PC-3 (cell line): Measurements from ENCODE around the gene PCBP2. TPM values are rescaled to one million over a fixed set of nuclear protein-coding genes. Genes with fewer than 3 reads are reported as not detected.
A peak's percentile ranks its signal among the peaks of the same experiment; 100 is the strongest.
"Not testable (repeated sequence)": the region's sequence is repeated elsewhere in the genome, so short reads cannot be mapped to it uniquely, and the experiment has no call there.

ENCODE experiments used
- ATAC-seq: fragments of 200-7000 bp; cut with Tn5 transposase; 2 replicates; pipeline ENCODE4 v1.9.1; 2020; ENCODE audit warnings: mild to moderate bottlenecking, moderate library complexity
- BruUV-seq: library from RNA; stranded (reverse); fragments of 400-500 nt; replicated peaks from 2 replicates; lab custom pipeline; 2021; lab: Mats Ljungman, UMichigan
- CTCF ChIA-PET: fragments of 300-600 bp; sonication (Branson Sonifier 250); formaldehyde crosslinking; loops from one replicate; lab custom pipeline; 2022; ENCODE audit warnings: antibody characterized with exemption; lab: Charles Lee
- POLR2A ChIA-PET: fragments of 300-600 bp; sonication (Branson Sonifier 250); formaldehyde crosslinking; loops from one replicate; lab custom pipeline; 2022; ENCODE audit warnings: antibody characterized with exemption; ENCODE audit not compliant: unreplicated experiment; lab: Charles Lee
- DNase-seq: peaks from one replicate; pipeline ENCODE4 v3.0.0-alpha.2; 2015
- H2AFZ ChIP-seq: fragments of 300-600 bp; sonication (generic); 2 replicates; pipeline ENCODE4 v1.6.0; 2016; ENCODE audit warnings: antibody characterized with exemption, low read length
- H3F3A ChIP-seq: fragments of 300-600 bp; sonication (generic); one replicate; pipeline ENCODE4 v1.6.0; 2017; ENCODE audit warnings: antibody characterized with exemption, low read length, control low read depth, mild to moderate bottlenecking; ENCODE audit not compliant: unreplicated experiment
- H3K27ac ChIP-seq: fragments of 300-600 bp; sonication (generic); 2 replicates; pipeline ENCODE4 v1.5.1; 2016; ENCODE audit warnings: mild to moderate bottlenecking, low read length
- H3K27me3 ChIP-seq: fragments of 300-600 bp; sonication (generic); 2 replicates; pipeline ENCODE4 v1.6.1; 2016; ENCODE audit warnings: low read length, mixed read lengths
- H3K36me3 ChIP-seq: fragments of 300-600 bp; sonication (generic); 2 replicates; pipeline ENCODE4 v1.6.1; 2016; ENCODE audit warnings: low read depth, mixed run types, low read length, mixed read lengths
- H3K4me1 ChIP-seq: fragments of 300-600 bp; sonication (generic); 2 replicates; pipeline ENCODE4 v1.5.1; 2016; ENCODE audit warnings: low read length; ENCODE audit not compliant: insufficient read depth
- H3K4me2 ChIP-seq: fragments of 300-600 bp; sonication (generic); 2 replicates; pipeline ENCODE4 v1.6.0; 2016; ENCODE audit warnings: low read length
- H3K4me3 ChIP-seq: fragments of 300-600 bp; sonication (generic); 2 replicates; pipeline ENCODE4 v1.5.1; 2016; ENCODE audit warnings: mild to moderate bottlenecking, low read length, mixed read lengths
- H3K79me2 ChIP-seq: fragments of 300-600 bp; sonication (generic); 2 replicates; pipeline ENCODE4 v1.6.1; 2017; ENCODE audit warnings: low read length, mixed read lengths
- H3K9ac ChIP-seq: fragments of 300-600 bp; sonication (generic); 2 replicates; pipeline ENCODE4 v1.6.0; 2016; ENCODE audit warnings: mild to moderate bottlenecking, low read length
- H3K9me2 ChIP-seq: fragments of 300-600 bp; sonication (generic); replicated peaks from 2 replicates; pipeline ENCODE4 v1.6.1; 2016; ENCODE audit warnings: mixed run types, low read length, mixed read lengths
- H3K9me3 ChIP-seq: fragments of 300-600 bp; sonication (generic); 2 replicates; pipeline ENCODE4 v1.6.1; 2016; ENCODE audit warnings: low read length, mixed read lengths
- H4K20me1 ChIP-seq: fragments of 300-600 bp; sonication (generic); 2 replicates; pipeline ENCODE4 v1.6.1; 2016; ENCODE audit warnings: low read length, mixed read lengths
- CTCF ChIP-seq: fragments of 300-600 bp; sonication (generic); conservative IDR thresholded peaks from 2 replicates; pipeline ENCODE4 v1.5.1; 2017; ENCODE audit warnings: antibody characterized with exemption, low read depth, mild to moderate bottlenecking, low read length
- EZH2 ChIP-seq: fragments of 300-600 bp; sonication (generic); IDR thresholded peaks from one replicate; pipeline ENCODE4 v1.6.1; 2017; ENCODE audit warnings: antibody characterized with exemption, mild to moderate bottlenecking, low read length; ENCODE audit not compliant: unreplicated experiment
- EZH2phosphoT487 ChIP-seq: fragments of 300-600 bp; sonication (generic); IDR thresholded peaks from 2 replicates; pipeline ENCODE4 v1.6.1; 2018; ENCODE audit warnings: mild to moderate bottlenecking, antibody characterized with exemption, low read length, borderline replicate concordance
- intact Hi-C: fragments of 100-400 bp; cut with micrococcal nuclease; formaldehyde crosslinking; loops from 2 replicates; pipeline ENCODE4 v1.9.0; 2023
- total RNA-seq: library from RNA; depleted of rRNA; stranded (reverse); fragments of >200 nt; gene quantifications from 2 replicates; pipeline ENCODE4 v1.2.3, GENCODE V29; 2014

Gene PCBP2
- total RNA-seq, 1 experiment from 2014 or later, result 204 TPM

- no peaks in the 10 kb centered on the region for H3K9me2 ChIP-seq
- peak within 1 kb of the TSS; percentile 77 for H2AFZ ChIP-seq
- H3K4me1 ChIP-seq, result peaks cover 12% of the 10 kb centered on the region; the same call in 1 of the 2 replicates
- no peaks in the 10 kb centered on the region for H3K9me3 ChIP-seq
- no peaks in the 10 kb centered on the region for H4K20me1 ChIP-seq
- TSS peak; percentile 99 for BruUV-seq
- ChIA-PET POLR2A (interaction anchor here (0.6 to 0.8 kb wide), 2 partner anchors 13 to 40 kb away, joined by 3 to 6 read pairs; no protein-coding TSS in a partner anchor), CTCF (interaction anchor here (0.7 kb wide), 1 partner anchor 20 kb away, joined by 3 read pairs; no protein-coding TSS in a partner anchor)
- peak within 1 kb of the TSS; percentile 76 for H3K9ac ChIP-seq
- TF ChIP-seq EZH2phosphoT487 (no peak), CTCF (no peak), EZH2 (no peak)
- no peaks in the 10 kb centered on the region for H3F3A ChIP-seq
- DNase-seq (peak; percentile 99), ATAC-seq (peak; percentile 97)
- peak within 1 kb of the TSS; percentile 86 for H3K4me2 ChIP-seq
- peaks cover 2% of the 10 kb centered on the region; the same call in 1 of the 2 replicates for H3K36me3 ChIP-seq
- peak within 1 kb of the TSS; percentile 34 for H3K27ac ChIP-seq
- peaks cover 31% of the 10 kb centered on the region for H3K79me2 ChIP-seq
- H3K27me3 ChIP-seq, result no peaks in the 10 kb centered on the region
- peak within 1 kb of the TSS; percentile 78 for H3K4me3 ChIP-seq
- intact Hi-C loops, result loop anchor here (1.0 kb wide), 1 partner anchor 10 kb away; no protein-coding TSS in a partner anchor
Observed at GRCh38 chr12:53441040-53441833, 10.7 kb upstream of the PCBP2 start, which contains the start of gene PRR13. PRR13 (plus strand) TSS chr12:53441734; CDS start chr12:53442715, 981 bp downstream.

- DNase-seq (no peak), ATAC-seq (no peak)
- no peak overlapping the region for H3K27ac ChIP-seq
- ChIA-PET POLR2A (no interaction called here), CTCF (no interaction called here)
- no peaks in the 10 kb centered on the region for H3F3A ChIP-seq
- no peak overlapping the region for H3K4me3 ChIP-seq
- no peak overlapping the region for H2AFZ ChIP-seq
- no peaks in the 10 kb centered on the region for H3K27me3 ChIP-seq
- H3K36me3 ChIP-seq, result peaks cover 5% of the 10 kb centered on the region; the same call in 1 of the 2 replicates
- H3K4me2 ChIP-seq, result 0 out of 2 replicates have a peak overlapping the region, but pooled peaks have one; percentile 86
- BruUV-seq, result no TSS peak
- peaks cover 12% of the 10 kb centered on the region; the same call in 1 of the 2 replicates for H3K4me1 ChIP-seq
- no peak overlapping the region for H3K9ac ChIP-seq
- H3K9me2 ChIP-seq, result no peaks in the 10 kb centered on the region
- H4K20me1 ChIP-seq, result no peaks in the 10 kb centered on the region
- intact Hi-C loops, result no loop called here
- H3K79me2 ChIP-seq, result peaks cover 31% of the 10 kb centered on the region
- TF ChIP-seq EZH2phosphoT487 (no peak), CTCF (no peak), EZH2 (no peak)
- no peaks in the 10 kb centered on the region for H3K9me3 ChIP-seq
Observed at GRCh38 chr12:53443955-53444354, 7.9 kb upstream of the PCBP2 start.

GRCh38 chr12:53444593-53445325 is 7.1 kb upstream of the PCBP2 start:
- POLR2A ChIA-PET, H4K20me1 ChIP-seq, H3K4me2 ChIP-seq, H3K9me2 ChIP-seq, intact Hi-C loops, H3K27ac ChIP-seq, H3K9me3 ChIP-seq, H2AFZ ChIP-seq, DNase-seq, CTCF ChIA-PET, H3K9ac ChIP-seq, ATAC-seq, H3K27me3 ChIP-seq, H3F3A ChIP-seq, BruUV-seq, H3K36me3 ChIP-seq, H3K4me3 ChIP-seq: not testable (repeated sequence)
- Histone ChIP-seq H3K79me2 (peaks cover 31% of the 10 kb centered on the region), H3K4me1 (peaks cover 12% of the 10 kb centered on the region; the same call in 1 of the 2 replicates)
